Pancreas (tissue), 10 donors: Measurements from ENCODE around the gene MED17. TPM values are rescaled to one million over a fixed set of nuclear protein-coding genes. Genes with fewer than 3 reads are reported as not detected.
A peak's percentile ranks its signal among the peaks of the same experiment; 100 is the strongest.

Experiments
- ATAC-seq, 4 donors: fragments of 200-7000 bp; cut with Tn5 transposase; one replicate each; pipeline versions ENCODE4 v1.8.0 to v1.9.1; 2020; ENCODE audit warnings: mild to moderate bottlenecking in 4 of 4, moderate library complexity in 4 of 4
- DNase-seq, 6 donors: peaks; one replicate each; pipeline ENCODE4 v3.0.0-alpha.2; 2020
- FAIRE-seq: peaks from 2 replicates; lab custom pipeline; 2012; peaks lifted over from hg19 to GRCh38; lab: Jason Lieb, UNC
- H3K27ac ChIP-seq, 4 donors: fragments of 200-600 bp; sonication (generic); 1 replicate in 3 of 4; 2 replicates in 1 of 4; pipeline versions ENCODE4 v1.5.0 to v1.8.0; 2020
- H3K27me3 ChIP-seq, 4 donors: fragments of 200-600 bp; one replicate each; pipeline ENCODE4 v1.8.0; 2021
- H3K36me3 ChIP-seq, 3 donors: fragments of 200-600 bp; sonication (generic) in 1 of 3; one replicate each; pipeline versions ENCODE4 v1.5.0 to v1.8.0; 2020 to 2021
- H3K4me1 ChIP-seq, 3 donors: fragments of 200-600 bp; one replicate each; pipeline ENCODE4 v1.8.0; 2021
- H3K4me3 ChIP-seq, 4 donors: fragments of 200-600 bp; sonication (generic) in 2 of 4; one replicate each; pipeline versions ENCODE4 v1.5.0 to v1.8.0; 2020 to 2021
- H3K9me3 ChIP-seq, 4 donors: fragments of 200-600 bp; one replicate each; pipeline ENCODE4 v1.8.0; 2021
- WGBS, 2 donors: extraction: QIAGEN DNeasy Blood & Tissue Kit; methylation state at CpG; one replicate each; pipeline ENCODE4 v1.1.7; 2013; 5-methylcytosine and 5-hydroxymethylcytosine counted together
- intact Hi-C, 3 donors: fragments of 100-400 bp; cut with DNase I; formaldehyde crosslinking; loops; one replicate each; pipeline versions ENCODE4 v1.11.1 to v1.14.2; 2022
- polyA plus RNA-seq, 2 donors: library from polyadenylated mRNA; stranded (reverse); fragments of 200-250 nt; gene quantifications; one replicate each; pipeline ENCODE4 v1.2.3, GENCODE V29; 2013
- total RNA-seq, 6 donors: library from RNA; stranded (reverse); fragmentation: NEBNext Ultra II Directional in 4 of 6; extraction: Animal tissue kit (Norgen Biotek cat#: 25700) in 4 of 6; gene quantifications; one replicate each; pipeline versions ENCODE4 v1.2.1 to v1.2.4, GENCODE V29; 2021 to 2023
- TF ChIP-seq, protein P1 (sequence below), 4 donors: fragments of 200-600 bp; sonication (generic) in 3 of 4; IDR thresholded peaks; one replicate each; pipeline versions ENCODE4 v1.5.0 to v1.8.0; 2021; ENCODE audit warnings: antibody characterized with exemption in 4 of 4
- donor health status: healthy with polysubstance abuse.
- donor health status: DM: no; HTN: no; CAD: no; lungs with moderate emphysema.
- donor health status: DM: no; HTN: no; CAD: no.
- donor health status: control.
- donor health status: control.
- donor health status: Bipolar disorder and iron deficiency.
- donor health status: DM: yes; HTN: yes; CAD: no.
- donor health status: DM: no; HTN: no; CAD: no.
- donor health status: DM: no; HTN: no; CAD: no.
- donor health status: DM: yes; HTN: yes; CAD: no.

Gene MED17
- total and polyA plus RNA-seq, 8 donors: 6.6 to 17.8 (median 11.1) TPM

DNA sequence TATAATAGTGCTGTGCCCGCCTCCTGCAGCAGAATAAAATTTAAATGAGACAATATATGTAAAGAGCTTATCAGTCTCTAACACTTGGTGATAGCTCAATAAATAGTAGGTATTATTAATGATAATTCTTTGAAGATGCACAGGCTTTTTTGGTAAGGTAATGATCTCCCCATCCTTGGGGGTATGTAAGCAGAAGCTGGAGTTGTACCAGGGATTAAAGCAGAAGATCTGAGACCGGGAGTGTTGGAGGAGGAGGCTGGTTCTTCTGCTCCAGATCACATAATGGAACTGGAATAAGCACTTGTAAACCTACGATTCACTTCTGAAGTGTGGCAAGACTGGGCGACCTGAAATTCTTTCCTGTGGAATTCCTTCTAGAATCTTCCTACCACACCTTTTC lies 58.0 kb downstream of the MED17 start:
- FAIRE-seq (no peak), DNase-seq (no peak), ATAC-seq (no peak)
- WGBS, 2 donors: 94 to 99% methylated on average over 4 of the region's 4 CpGs
- TF ChIP-seq, protein P1, sequence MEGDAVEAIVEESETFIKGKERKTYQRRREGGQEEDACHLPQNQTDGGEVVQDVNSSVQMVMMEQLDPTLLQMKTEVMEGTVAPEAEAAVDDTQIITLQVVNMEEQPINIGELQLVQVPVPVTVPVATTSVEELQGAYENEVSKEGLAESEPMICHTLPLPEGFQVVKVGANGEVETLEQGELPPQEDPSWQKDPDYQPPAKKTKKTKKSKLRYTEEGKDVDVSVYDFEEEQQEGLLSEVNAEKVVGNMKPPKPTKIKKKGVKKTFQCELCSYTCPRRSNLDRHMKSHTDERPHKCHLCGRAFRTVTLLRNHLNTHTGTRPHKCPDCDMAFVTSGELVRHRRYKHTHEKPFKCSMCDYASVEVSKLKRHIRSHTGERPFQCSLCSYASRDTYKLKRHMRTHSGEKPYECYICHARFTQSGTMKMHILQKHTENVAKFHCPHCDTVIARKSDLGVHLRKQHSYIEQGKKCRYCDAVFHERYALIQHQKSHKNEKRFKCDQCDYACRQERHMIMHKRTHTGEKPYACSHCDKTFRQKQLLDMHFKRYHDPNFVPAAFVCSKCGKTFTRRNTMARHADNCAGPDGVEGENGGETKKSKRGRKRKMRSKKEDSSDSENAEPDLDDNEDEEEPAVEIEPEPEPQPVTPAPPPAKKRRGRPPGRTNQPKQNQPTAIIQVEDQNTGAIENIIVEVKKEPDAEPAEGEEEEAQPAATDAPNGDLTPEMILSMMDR (IDR thresholded peaks at IDR 0.05): no peak
- Histone ChIP-seq H3K9me3 (no peaks in the 10 kb centered on the region), H3K36me3 (no peaks in the 10 kb centered on the region), H3K27me3 (no peaks in the 10 kb centered on the region), H3K4me3 (no peak overlapping the region), H3K27ac (no peak overlapping the region), H3K4me1 (no peaks in the 10 kb centered on the region)
- intact Hi-C loops: no loop called here

DNA sequence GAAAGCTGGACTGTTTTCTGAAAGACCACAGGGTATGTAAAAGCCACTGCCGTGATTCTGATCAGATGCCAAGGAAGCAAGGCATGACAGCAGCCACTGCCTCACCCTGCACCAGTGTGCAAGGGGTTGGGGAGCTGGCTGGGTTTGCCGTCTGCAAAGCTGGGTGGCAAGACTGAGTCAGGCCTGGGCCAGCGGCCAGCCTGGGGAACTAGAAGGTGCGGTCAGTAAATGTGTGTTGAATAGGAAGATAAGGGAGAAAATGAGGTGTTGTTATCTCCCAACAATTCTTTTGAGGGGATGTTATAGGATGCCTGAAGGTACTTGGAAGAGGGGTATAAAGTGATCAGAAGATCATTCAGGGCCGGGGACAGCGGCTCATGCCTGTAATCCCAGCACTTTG lies 58.4 kb downstream of the MED17 start:
- no peak overlapping the region for H3K27ac ChIP-seq
- H3K36me3 ChIP-seq: no peaks in the 10 kb centered on the region
- WGBS, 2 donors: 61 to 72% methylated on average over 6 of the region's 6 CpGs
- TF ChIP-seq, protein P1 (IDR thresholded peaks at IDR 0.05): no peak
- intact Hi-C loops: no loop called here
- no peaks in the 10 kb centered on the region for H3K27me3 ChIP-seq
- DNase-seq (peak in 1 of 6 donors; percentile 30), FAIRE-seq (no peak), ATAC-seq (peak in 3 of 4 donors; percentile 74 to 81 (median 79))
- H3K4me1 ChIP-seq: no peaks in the 10 kb centered on the region
- H3K4me3 ChIP-seq: no peak overlapping the region
- H3K9me3 ChIP-seq: no peaks in the 10 kb centered on the region

DNA sequence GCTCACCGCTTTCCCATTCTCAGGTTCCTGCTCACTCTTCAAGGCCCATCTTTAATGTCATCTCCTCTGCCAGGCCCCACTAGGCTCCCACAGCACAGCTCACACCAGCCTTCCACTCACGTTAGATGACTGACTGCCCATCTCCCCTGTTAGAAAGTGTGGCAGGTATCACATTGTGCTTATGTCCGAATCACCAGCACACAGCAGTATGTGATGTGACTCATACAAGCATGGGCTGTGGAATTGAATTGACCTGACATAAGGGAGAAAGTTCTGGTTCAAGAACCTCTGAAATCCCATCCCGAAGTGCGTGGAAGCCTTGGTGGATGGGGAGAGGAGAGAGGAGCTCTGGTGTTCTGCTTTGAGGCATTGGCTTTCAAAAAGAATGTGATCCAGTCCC lies 59.8 kb downstream of the MED17 start:
- TF ChIP-seq, protein P1 (IDR thresholded peaks at IDR 0.05): no peak
- intact Hi-C loops: no loop called here
- no peaks in the 10 kb centered on the region for H3K36me3 ChIP-seq
- WGBS, 2 donors: 94 to 95% methylated on average over 5 of the region's 5 CpGs
- H3K4me3 ChIP-seq: no peak overlapping the region
- H3K27ac ChIP-seq: no peak overlapping the region
- no peaks in the 10 kb centered on the region for H3K9me3 ChIP-seq
- ATAC-seq (no peak), DNase-seq (no peak), FAIRE-seq (no peak)
- H3K27me3 ChIP-seq: no peaks in the 10 kb centered on the region
- H3K4me1 ChIP-seq: no peaks in the 10 kb centered on the region

DNA sequence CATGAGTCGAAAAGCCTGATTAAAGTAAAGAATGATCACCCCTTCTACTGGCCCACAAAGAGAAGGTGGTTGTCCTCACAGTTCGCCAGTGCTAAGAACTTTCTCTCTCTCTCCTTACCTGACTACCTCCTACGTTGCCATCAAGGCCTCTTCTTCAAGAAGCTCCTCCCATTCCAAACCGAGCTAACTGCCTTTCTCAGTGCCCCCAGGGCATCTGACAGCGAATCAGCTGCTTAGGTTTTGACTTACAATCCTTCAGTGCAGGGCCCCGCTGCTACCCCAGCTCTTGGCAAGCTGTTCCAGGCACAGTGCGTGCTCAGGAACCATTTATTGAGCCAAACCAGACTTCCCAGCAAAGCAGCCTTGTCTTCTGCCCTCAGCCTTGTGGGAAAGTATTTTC lies 60.5 kb downstream of the MED17 start:
- ATAC-seq: no peak
- TF ChIP-seq, protein P1 (IDR thresholded peaks at IDR 0.05): no peak
- intact Hi-C loops: no loop called here
- no peak overlapping the region for H3K4me3 ChIP-seq
- FAIRE-seq: no peak
- no peak for DNase-seq
- H3K36me3 ChIP-seq: no peaks in the 10 kb centered on the region
- H3K4me1 ChIP-seq: peaks cover 0 to 3% (median 0%) of the 10 kb centered on the region in 3 donors
- H3K27ac ChIP-seq: no peak overlapping the region
- H3K27me3 ChIP-seq: no peaks in the 10 kb centered on the region
- 80 to 86% methylated on average over 7 of the region's 7 CpGs for WGBS, 2 donors
- no peaks in the 10 kb centered on the region for H3K9me3 ChIP-seq

DNA sequence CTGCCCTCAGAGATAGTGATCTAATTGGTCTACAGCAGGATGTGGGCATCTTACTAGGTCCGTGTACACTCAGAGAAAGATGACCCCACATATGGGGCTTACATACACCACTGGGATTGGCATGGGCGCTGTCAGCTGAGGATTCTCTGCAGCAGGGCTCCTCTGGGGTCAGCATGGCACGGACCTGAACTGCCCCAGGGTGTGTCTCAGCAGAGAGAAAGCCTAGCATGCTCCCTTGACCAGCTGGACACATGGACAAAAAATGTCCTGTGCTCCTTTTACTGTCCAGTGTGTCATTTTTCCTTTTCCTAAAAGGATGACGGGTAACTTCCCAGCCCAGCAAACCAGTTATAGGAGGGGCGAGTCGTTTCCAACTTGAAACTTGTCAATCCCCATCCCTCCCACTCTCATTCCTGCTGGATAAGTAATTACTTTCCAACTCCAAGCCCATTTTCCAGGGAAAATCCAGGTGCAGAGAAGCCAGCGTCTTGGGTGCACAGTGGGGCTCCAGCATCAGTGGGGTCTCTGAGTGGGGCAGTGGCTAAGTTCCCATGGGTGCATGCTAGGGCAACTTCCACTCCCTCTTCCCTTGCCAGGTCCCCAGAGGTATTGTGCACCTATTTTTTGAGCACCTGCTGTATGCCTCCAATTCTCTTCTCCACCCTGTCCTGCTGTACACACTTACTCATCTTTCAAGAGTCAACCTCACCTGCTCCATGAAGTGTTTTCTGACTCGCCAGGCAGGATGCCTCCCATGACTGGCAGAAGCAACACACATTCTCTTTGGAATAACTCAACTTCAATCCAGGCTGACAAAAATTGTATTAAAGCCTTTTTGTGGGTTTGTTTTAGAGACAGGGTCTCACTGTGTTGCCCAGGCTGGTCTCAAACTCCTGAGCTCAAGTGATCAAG lies 61.4 kb downstream of the MED17 start:
- TF ChIP-seq, protein P1 (IDR thresholded peaks at IDR 0.05): no peak
- Histone ChIP-seq H3K36me3 (no peaks in the 10 kb centered on the region), H3K27ac (no peak overlapping the region), H3K27me3 (no peaks in the 10 kb centered on the region), H3K4me1 (peaks cover 0 to 5% (median 0%) of the 10 kb centered on the region in 3 donors), H3K9me3 (no peaks in the 10 kb centered on the region), H3K4me3 (no peak overlapping the region)
- no peak for ATAC-seq
- 82 to 88% methylated on average over 8 of the region's 8 CpGs for WGBS, 2 donors
- no peak for DNase-seq
- no peak for FAIRE-seq
- intact Hi-C loops: no loop called here
